Cardiac muscle cell (in vitro differentiated cells and primary cell): ENCODE data around the gene CHI3L2. TPM values are rescaled to one million over a fixed set of nuclear protein-coding genes. Genes with fewer than 3 reads are reported as not detected.

ENCODE experiments used
- DNase-seq, 2 donors: peaks; one replicate each; pipeline versions ENCODE4 v3.0.0 to v3.0.0-alpha.2; 2010 to 2017; ENCODE audit warnings: low read depth in 1 of 2, low spot score in 1 of 2
- H3K27ac ChIP-seq: fragments of 200-600 bp; sonication (generic); 2 replicates; pipeline ENCODE4 v1.5.1; 2016
- H3K27me3 ChIP-seq: fragments of 200-600 bp; sonication (generic); 2 replicates; pipeline ENCODE4 v1.6.0; 2016; ENCODE audit warnings: control low read depth
- H3K36me3 ChIP-seq: fragments of 200-600 bp; sonication (generic); 2 replicates; pipeline ENCODE4 v1.5.1; 2016; ENCODE audit warnings: control low read depth
- H3K4me1 ChIP-seq: fragments of 200-600 bp; sonication (generic); 2 replicates; pipeline ENCODE4 v1.8.1; 2017; ENCODE audit warnings: low read depth, mild to moderate bottlenecking, mixed run types
- H3K4me3 ChIP-seq: fragments of 200-600 bp; sonication (generic); 2 replicates; pipeline ENCODE4 v1.5.1; 2016; ENCODE audit warnings: mild to moderate bottlenecking
- H3K9me3 ChIP-seq: fragments of 200-600 bp; sonication (generic); 2 replicates; pipeline ENCODE4 v1.5.1; 2017; ENCODE audit warnings: low read depth, mild to moderate bottlenecking, control low read depth
- polyA plus RNA-seq: library from polyadenylated mRNA; unstranded; fragments of >200 nt; fragmentation: Nextera tagmentation; extraction: Ambion mirVana; gene quantifications from 2 replicates; pipeline ENCODE4 v1.2.1, GENCODE V29; 2016
- total RNA-seq: library from RNA; depleted of rRNA; stranded (reverse); fragments of >200 nt; gene quantifications from 2 replicates; pipeline ENCODE4 v1.2.3, GENCODE V29; 2016
- TF ChIP-seq, protein P1 (sequence below): IDR thresholded peaks from 2 replicates; pipeline ENCODE4 v1.5.1; 2012; ENCODE audit warnings: low read depth, mild to moderate bottlenecking, low read length

The CHI3L2 gene
- total and polyA plus RNA-seq, 2 experiments from 2014 or later = 0.50 TPM; not detected in 1

GRCh38 chr1:111223126-111223685 is 4.3 kb upstream of the CHI3L2 start:
- no peaks in the 10 kb centered on the region for H3K9me3 ChIP-seq
- TF ChIP-seq, protein P1, sequence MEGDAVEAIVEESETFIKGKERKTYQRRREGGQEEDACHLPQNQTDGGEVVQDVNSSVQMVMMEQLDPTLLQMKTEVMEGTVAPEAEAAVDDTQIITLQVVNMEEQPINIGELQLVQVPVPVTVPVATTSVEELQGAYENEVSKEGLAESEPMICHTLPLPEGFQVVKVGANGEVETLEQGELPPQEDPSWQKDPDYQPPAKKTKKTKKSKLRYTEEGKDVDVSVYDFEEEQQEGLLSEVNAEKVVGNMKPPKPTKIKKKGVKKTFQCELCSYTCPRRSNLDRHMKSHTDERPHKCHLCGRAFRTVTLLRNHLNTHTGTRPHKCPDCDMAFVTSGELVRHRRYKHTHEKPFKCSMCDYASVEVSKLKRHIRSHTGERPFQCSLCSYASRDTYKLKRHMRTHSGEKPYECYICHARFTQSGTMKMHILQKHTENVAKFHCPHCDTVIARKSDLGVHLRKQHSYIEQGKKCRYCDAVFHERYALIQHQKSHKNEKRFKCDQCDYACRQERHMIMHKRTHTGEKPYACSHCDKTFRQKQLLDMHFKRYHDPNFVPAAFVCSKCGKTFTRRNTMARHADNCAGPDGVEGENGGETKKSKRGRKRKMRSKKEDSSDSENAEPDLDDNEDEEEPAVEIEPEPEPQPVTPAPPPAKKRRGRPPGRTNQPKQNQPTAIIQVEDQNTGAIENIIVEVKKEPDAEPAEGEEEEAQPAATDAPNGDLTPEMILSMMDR = no peak
- no peaks in the 10 kb centered on the region for H3K36me3 ChIP-seq
- no peak overlapping the region for H3K4me3 ChIP-seq
- peaks cover 11% of the 10 kb centered on the region for H3K4me1 ChIP-seq
- no peak for DNase-seq
- H3K27ac ChIP-seq = no peak overlapping the region
- no peaks in the 10 kb centered on the region for H3K27me3 ChIP-seq

DNA sequence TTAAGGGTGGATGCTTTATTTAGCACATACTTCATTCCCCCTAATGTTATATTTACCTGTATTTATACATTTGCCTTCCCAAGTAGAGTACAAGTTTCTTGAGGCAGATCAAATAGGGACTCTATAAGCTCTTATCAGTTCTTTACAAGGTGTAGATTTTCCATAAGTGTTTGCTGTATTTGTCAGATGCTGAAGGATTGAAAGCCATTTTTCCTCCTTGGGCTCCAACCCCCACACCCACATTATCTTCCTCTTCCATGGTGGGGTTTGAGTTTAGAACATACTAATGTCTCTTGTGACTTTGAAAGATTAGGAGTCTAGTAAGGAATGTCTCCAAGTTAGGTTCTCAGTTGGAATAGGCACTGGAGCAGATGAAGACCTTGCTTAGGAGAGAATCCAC is 2.4 kb upstream of the CHI3L2 start:
- Histone ChIP-seq H3K4me3 (no peak overlapping the region), H3K9me3 (no peaks in the 10 kb centered on the region), H3K4me1 (peaks cover under 1% of the 10 kb centered on the region), H3K36me3 (no peaks in the 10 kb centered on the region), H3K27me3 (no peaks in the 10 kb centered on the region), H3K27ac (no peak overlapping the region)
- no peak for DNase-seq
- TF ChIP-seq, protein P1 = no peak

- H3K4me3 ChIP-seq = no peak overlapping the region
- no peaks in the 10 kb centered on the region for H3K4me1 ChIP-seq
- DNase-seq = peak in 1 of 2 donors; percentile 48
- H3K27me3 ChIP-seq = no peaks in the 10 kb centered on the region
- TF ChIP-seq, protein P1 = no peak
- H3K36me3 ChIP-seq = no peaks in the 10 kb centered on the region
- no peaks in the 10 kb centered on the region for H3K9me3 ChIP-seq
- no peak overlapping the region for H3K27ac ChIP-seq
Observed at GRCh38 chr1:111225717-111226400, 1.7 kb upstream of the CHI3L2 start.

DNA sequence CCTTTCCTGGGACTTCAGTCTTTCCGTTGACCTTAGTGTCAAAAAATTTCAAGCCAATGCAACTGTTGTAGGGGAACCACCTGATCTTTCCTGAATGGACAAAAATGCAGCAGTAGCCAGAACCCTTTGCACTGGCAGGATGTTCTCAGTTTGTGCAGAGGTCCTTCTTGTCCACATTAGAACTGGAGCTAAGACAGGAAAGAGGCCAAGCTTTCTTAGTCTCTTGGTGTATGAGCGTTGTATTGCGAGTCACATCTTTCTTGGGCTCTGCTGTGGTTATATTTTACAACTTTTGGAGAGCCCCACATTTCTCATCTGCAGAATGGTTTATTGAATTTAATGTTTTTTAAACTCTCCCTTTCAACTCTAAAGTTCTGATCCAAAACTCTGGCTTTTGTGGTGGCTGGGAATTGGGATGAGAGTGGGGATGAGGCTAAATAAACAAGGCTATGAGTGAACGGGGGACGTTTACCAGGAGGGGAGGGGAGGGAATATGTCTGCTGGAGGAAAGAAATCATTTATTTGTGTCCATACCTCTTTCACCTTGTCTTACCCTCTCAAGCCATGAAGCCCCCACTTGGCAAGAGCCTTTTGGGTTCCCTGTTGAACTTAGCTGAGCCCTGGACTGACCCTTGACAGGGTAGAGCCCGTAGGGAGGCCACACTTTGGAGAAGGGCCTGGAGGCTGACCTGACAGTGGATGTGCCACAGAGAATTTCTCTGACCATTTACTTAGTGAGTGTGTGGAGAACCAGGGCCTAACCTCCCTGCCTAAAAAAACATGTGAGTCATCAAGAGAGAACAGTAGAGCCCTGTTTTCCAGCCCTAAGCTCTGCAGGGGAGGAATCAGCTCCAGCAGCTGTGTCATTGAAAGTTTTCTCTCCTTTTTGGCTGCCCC is 586 bp downstream of the CHI3L2 start:
- Histone ChIP-seq H3K4me1 (no peaks in the 10 kb centered on the region), H3K36me3 (no peaks in the 10 kb centered on the region), H3K9me3 (no peaks in the 10 kb centered on the region), H3K4me3 (no peak overlapping the region), H3K27ac (no peak overlapping the region), H3K27me3 (no peaks in the 10 kb centered on the region)
- TF ChIP-seq, protein P1 = no peak
- DNase-seq = peak in 1 of 2 donors; percentile 94

- H3K27ac ChIP-seq = no peak overlapping the region
- TF ChIP-seq, protein P1 = no peak
- no peaks in the 10 kb centered on the region for H3K4me1 ChIP-seq
- H3K4me3 ChIP-seq = no peak overlapping the region
- no peak for DNase-seq
- H3K9me3 ChIP-seq = no peaks in the 10 kb centered on the region
- no peaks in the 10 kb centered on the region for H3K36me3 ChIP-seq
- no peaks in the 10 kb centered on the region for H3K27me3 ChIP-seq
Observed at GRCh38 chr1:111228748-111229126, 1.2 kb downstream of the CHI3L2 start.
